K562 (cell line): ENCODE results near the gene SIGLEC5. TPM values are rescaled to one million over a fixed set of nuclear protein-coding genes. Genes with fewer than 3 reads are reported as not detected.
A peak's percentile ranks its signal among the peaks of the same experiment; 100 is the strongest.

ENCODE experiments used
- CXXC5 ChIP-seq: fragments of 250-450 bp; sonication (Bioruptor Pico); IDR thresholded peaks from 2 replicates; pipeline ENCODE4 v1.8.0; 2022; ENCODE audit warnings: inconsistent platforms, mild to moderate bottlenecking, moderate library complexity
- ELK3 ChIP-seq: fragments of 450-650 bp; formaldehyde crosslinking; IDR thresholded peaks from 2 replicates; pipeline ENCODE4 v1.4.0; 2020; ENCODE audit warnings: mild to moderate bottlenecking
- L3MBTL2 ChIP-seq: fragments of 450-650 bp; IDR thresholded peaks from 2 replicates; pipeline ENCODE4 v1.6.1; 2016; ENCODE audit warnings: mild to moderate bottlenecking, moderate library complexity
- NCOR1 ChIP-seq: fragments of 450-650 bp; IDR thresholded peaks from 2 replicates; pipeline ENCODE4 v1.6.1; 2016; ENCODE audit warnings: mild to moderate bottlenecking, moderate library complexity
- RBM39 ChIP-seq: fragments of 200-400 bp; formaldehyde crosslinking; optimal IDR thresholded peaks from 2 replicates; pipeline ENCODE3; 2018; ENCODE audit warnings: low read depth, low read length
- SP1 ChIP-seq: sonication (generic); formaldehyde crosslinking; IDR thresholded peaks from 2 replicates; pipeline ENCODE4 v1.8.1; 2022; ENCODE audit warnings: mild to moderate bottlenecking, missing genetic modification reagents
- STAT6 ChIP-seq: sonication (generic); formaldehyde crosslinking; IDR thresholded peaks from 2 replicates; pipeline ENCODE4 v1.8.1; 2023; ENCODE audit warnings: mild to moderate bottlenecking, missing genetic modification reagents
- TBL1XR1 ChIP-seq, 2 experiments: IDR thresholded peaks; 2 replicates each; pipeline ENCODE4 v1.6.1; 2012; ENCODE audit warnings: improper control_type of control experiment in 2 of 2, low read length in 2 of 2, mild to moderate bottlenecking in 1 of 2
- TEAD4 ChIP-seq, 2 experiments: sonication (generic) in 1 of 2; formaldehyde crosslinking in 1 of 2; IDR thresholded peaks; 2 replicates each; pipeline versions ENCODE4 v1.6.1 to v1.8.0; 2012 to 2022; ENCODE audit warnings: borderline replicate concordance in 1 of 2, inconsistent platforms in 1 of 2, low read length in 1 of 2, mild to moderate bottlenecking in 1 of 2, missing genetic modification reagents in 1 of 2
- ZBTB40 ChIP-seq, 2 experiments: fragments of 450-650 bp in 1 of 2; sonication (generic) in 1 of 2; formaldehyde crosslinking in 1 of 2; IDR thresholded peaks; 2 replicates each; pipeline versions ENCODE4 v1.7.1 to v1.9.0; 2016 to 2022; ENCODE audit warnings: inconsistent platforms in 1 of 2, mild to moderate bottlenecking in 1 of 2, missing genetic modification reagents in 1 of 2
- ZNF140 ChIP-seq: fragments of 250-450 bp; sonication (Bioruptor Pico); IDR thresholded peaks from 2 replicates; pipeline ENCODE4 v1.8.0; 2021; ENCODE audit warnings: moderate library complexity, mild to moderate bottlenecking, inconsistent platforms
- ZNF589 ChIP-seq: fragments of 200-800 bp; sonication (Bioruptor generic); IDR thresholded peaks from 2 replicates; pipeline ENCODE4 v1.6.1; 2016; ENCODE audit warnings: low read depth, missing genetic modification characterization, missing compliant biosample characterization
- ZNF766 ChIP-seq: fragments of 200-800 bp; sonication (Bioruptor generic); conservative IDR thresholded peaks from 2 replicates; pipeline ENCODE4 v1.6.1; 2016; ENCODE audit warnings: missing genetic modification characterization, missing compliant biosample characterization
- polyA plus RNA-seq, 8 experiments: library from polyadenylated mRNA; depleted of rRNA in 4 of 8; stranded (reverse) in 5 of 8; unstranded in 3 of 8; fragments of >200 nt; fragmentation: Nextera tagmentation in 2 of 8; fragmentation: Illumina TruSeq in 1 of 8; extraction: Ambion mirVana in 2 of 8; extraction: Trizol in 1 of 8; gene quantifications; 2 replicates each; pipeline versions ENCODE4 v1.2.1 to v1.2.3, GENCODE V29; 2011 to 2014; ENCODE audit warnings: inconsistent platforms in 1 of 8, missing spikeins in 1 of 8
- total RNA-seq, 7 experiments: library from RNA; depleted of rRNA in 6 of 7; stranded (reverse); fragments of >200 nt in 6 of 7; fragmentation: Illumina TruSeq in 2 of 7; extraction: Trizol in 2 of 7; gene quantifications; 2 replicates each; pipeline versions ENCODE4 v1.2.1 to v1.2.3, GENCODE V29; 2011 to 2021; ENCODE audit warnings: low replicate concordance in 1 of 7

The SIGLEC5 gene
- total and polyA plus RNA-seq, 9 of the 15 experiments (the other 6 are each of a cell fraction or from before 2014, with no cell fraction given) = 0.14 TPM; not detected in 8

GRCh38 chr19:51607920-51608562 lies 22.2 kb downstream of the SIGLEC5 start (continued):
- TF ChIP-seq ZNF140 (CRISPR knock-in tag) = no peak
- TF ChIP-seq ZBTB40 (IDR thresholded peaks at IDR 0.05) = peak; percentile 52
- TF ChIP-seq ZBTB40 (CRISPR knock-in tag; IDR thresholded peaks at IDR 0.05) = peak; percentile 65
- no peak for TF ChIP-seq ELK3
- TF ChIP-seq SP1 = 0 out of 2 replicates have a peak, but pooled peaks have one; percentile 29
- TF ChIP-seq CXXC5 (CRISPR knock-in tag) = peak; percentile 80
- peak in 1 of 2 experiments; percentile 42; a peak in 1 of 4 replicates for TF ChIP-seq TBL1XR1 (IDR thresholded peaks at IDR 0.05; ENCODE audit: low read length in 2 of 2)
- TF ChIP-seq L3MBTL2 = no peak
- no peak for TF ChIP-seq STAT6 (CRISPR knock-in tag)
- TF ChIP-seq TEAD4 (IDR thresholded peaks at IDR 0.05; ENCODE audit: low read length) = peak; percentile 51
- peak; percentile 93 for TF ChIP-seq TEAD4 (CRISPR knock-in tag; IDR thresholded peaks at IDR 0.05; ENCODE audit: borderline replicate concordance)
- peak; percentile 30 for TF ChIP-seq RBM39
- peak; percentile 77 for TF ChIP-seq ZNF589
- TF ChIP-seq NCOR1 = 0 out of 2 replicates have a peak, but pooled peaks have one; percentile 17
- peak; percentile 94 for TF ChIP-seq ZNF766 (CRISPR knock-in tag)
